ENCODE measurements around the gene PPP2R2C. TPM values are rescaled to one million over a fixed set of nuclear protein-coding genes. Genes with fewer than 3 reads are reported as not detected.
A peak's percentile ranks its signal among the peaks of the same experiment; 100 is the strongest.

Gene PPP2R2C
- total RNA-seq, 2 donors from 2014 or later = not detected

GRCh38 chr4:6293661-6294060, 178.8 kb downstream of the PPP2R2C start:
- H3K27ac Mint-ChIP-seq = no peak overlapping the region

DNA sequence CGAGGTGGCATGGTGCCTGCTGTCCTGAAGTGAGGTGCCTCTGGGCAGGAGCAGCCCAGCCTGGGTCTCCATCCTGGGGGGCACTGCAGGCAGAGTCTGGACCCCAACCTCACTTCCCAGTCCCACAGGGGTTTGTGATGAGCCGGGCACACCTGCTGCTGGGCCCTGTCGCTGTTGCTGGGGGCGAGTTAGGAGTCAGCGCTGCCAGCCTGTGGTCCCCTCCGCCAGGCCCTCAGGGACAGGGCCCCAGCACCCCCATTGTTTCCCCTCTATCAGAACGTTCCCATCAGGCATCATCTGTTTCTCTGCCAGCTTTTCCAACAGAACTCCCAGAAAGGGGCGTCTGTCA, 179.3 kb downstream of the PPP2R2C start:
- no peaks in the 10 kb centered on the region for H3K9me3 Mint-ChIP-seq
- ATAC-seq (replicated peaks in 1 of 2) (no peak), DNase-seq (no peak)
- no peaks in the 10 kb centered on the region for H3K36me3 Mint-ChIP-seq (ENCODE audit: insufficient read depth in 2 of 2)
- H3K27ac Mint-ChIP-seq = no peak overlapping the region
- no peaks in the 10 kb centered on the region for H3K4me1 Mint-ChIP-seq (ENCODE audit: low read depth)
- H3K4me3 Mint-ChIP-seq = no peak overlapping the region
- no peaks in the 10 kb centered on the region for H3K27me3 Mint-ChIP-seq (ENCODE audit: low read depth)

More at GRCh38 chr4:6293661-6294060, 178.8 kb downstream of the PPP2R2C start:
- H3K4me1 Mint-ChIP-seq (ENCODE audit: low read depth) = no peaks in the 10 kb centered on the region
- no peaks in the 10 kb centered on the region for H3K9me3 Mint-ChIP-seq
- no peak overlapping the region for H3K4me3 Mint-ChIP-seq
- DNase-seq = no peak
- no peaks in the 10 kb centered on the region for H3K36me3 Mint-ChIP-seq (ENCODE audit: insufficient read depth in 2 of 2)
- no peak for ATAC-seq (replicated peaks in 1 of 2)
- H3K27me3 Mint-ChIP-seq (ENCODE audit: low read depth) = no peaks in the 10 kb centered on the region

DNA sequence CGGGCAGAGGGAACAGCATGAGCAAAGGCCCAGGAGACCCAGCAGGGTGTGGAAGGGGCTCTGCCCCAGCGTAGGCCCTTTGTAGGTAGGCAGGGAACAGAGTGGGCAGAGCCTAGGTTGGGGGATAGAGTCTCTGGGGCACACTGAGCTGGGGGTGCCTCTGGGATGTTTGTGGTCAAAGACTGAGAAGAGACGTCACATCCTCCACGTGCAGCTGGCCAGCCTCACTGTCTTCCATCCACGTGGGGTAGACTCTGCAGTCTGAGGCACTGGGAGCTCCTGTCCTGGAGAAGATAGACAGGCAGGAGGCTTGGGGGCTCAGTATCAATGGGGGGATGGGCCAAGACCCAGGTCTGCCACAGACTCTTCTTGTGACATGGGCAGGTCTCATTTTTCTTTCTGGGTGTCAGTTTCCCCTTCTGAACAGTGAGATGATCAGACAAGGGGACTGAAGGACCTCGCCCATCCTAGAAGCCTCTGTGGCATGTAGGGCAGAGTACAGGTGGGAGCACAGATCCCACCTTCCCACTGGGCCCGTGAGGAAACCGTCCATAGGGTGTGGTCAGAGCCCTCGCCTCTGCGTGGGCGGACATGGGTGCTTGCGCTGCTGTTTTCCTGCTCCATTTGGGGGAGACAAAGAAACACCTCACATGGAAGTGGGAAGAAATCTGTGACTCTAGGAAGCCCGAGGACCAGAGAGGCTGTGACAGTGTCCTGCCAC, 179.9 kb downstream of the PPP2R2C start:
- no peaks in the 10 kb centered on the region for H3K36me3 Mint-ChIP-seq (ENCODE audit: insufficient read depth in 2 of 2)
- no peaks in the 10 kb centered on the region for H3K9me3 Mint-ChIP-seq
- DNase-seq = no peak
- no peaks in the 10 kb centered on the region for H3K4me1 Mint-ChIP-seq (ENCODE audit: low read depth)
- no peak for ATAC-seq (replicated peaks in 1 of 2)
- no peak overlapping the region for H3K4me3 Mint-ChIP-seq
- H3K27ac Mint-ChIP-seq = no peak overlapping the region
- no peaks in the 10 kb centered on the region for H3K27me3 Mint-ChIP-seq (ENCODE audit: low read depth)

GRCh38 chr4:6291784-6292297, 180.6 kb downstream of the PPP2R2C start:
- Mint-ChIP-seq H3K4me3 (no peak overlapping the region), H3K27ac (no peak overlapping the region), H3K9me3 (no peaks in the 10 kb centered on the region), H3K4me1 (ENCODE audit: low read depth) (no peaks in the 10 kb centered on the region), H3K27me3 (ENCODE audit: low read depth) (no peaks in the 10 kb centered on the region), H3K36me3 (ENCODE audit: insufficient read depth in 2 of 2) (no peaks in the 10 kb centered on the region)
- ATAC-seq (replicated peaks in 1 of 2) = no peak
- no peak for DNase-seq

GRCh38 chr4:6290769-6291547, 181.5 kb downstream of the PPP2R2C start:
- ATAC-seq (replicated peaks in 1 of 2) (no peak), DNase-seq (no peak)
- Mint-ChIP-seq H3K4me1 (ENCODE audit: low read depth) (no peaks in the 10 kb centered on the region), H3K27me3 (ENCODE audit: low read depth) (no peaks in the 10 kb centered on the region), H3K36me3 (ENCODE audit: insufficient read depth in 2 of 2) (no peaks in the 10 kb centered on the region), H3K4me3 (no peak overlapping the region), H3K27ac (no peak overlapping the region), H3K9me3 (no peaks in the 10 kb centered on the region)

DNA sequence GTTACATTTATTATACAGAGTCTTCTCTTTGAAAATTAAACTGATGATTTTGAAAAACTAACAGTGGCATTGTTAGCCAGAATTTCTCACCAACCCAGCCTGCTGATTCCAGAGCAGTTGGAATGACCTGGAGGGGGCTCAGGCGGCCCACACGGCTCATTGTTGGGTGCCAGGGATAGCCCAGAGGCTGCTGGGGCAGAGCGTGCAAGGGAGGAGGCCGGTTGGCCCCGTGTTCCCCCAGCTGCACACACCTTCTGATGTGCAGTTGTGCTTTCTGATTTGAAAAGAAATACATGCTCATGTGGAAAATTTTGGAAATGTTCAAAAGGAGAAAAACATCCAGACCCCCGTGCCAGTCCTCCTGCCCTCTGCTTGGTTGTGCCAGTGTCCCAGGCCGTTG, 182.2 kb downstream of the PPP2R2C start:
- Mint-ChIP-seq H3K9me3 (no peaks in the 10 kb centered on the region), H3K27ac (no peak overlapping the region), H3K4me3 (no peak overlapping the region), H3K27me3 (ENCODE audit: low read depth) (no peaks in the 10 kb centered on the region), H3K4me1 (ENCODE audit: low read depth) (no peaks in the 10 kb centered on the region), H3K36me3 (ENCODE audit: insufficient read depth in 2 of 2) (no peaks in the 10 kb centered on the region)
- no peak for DNase-seq
- ATAC-seq (replicated peaks in 1 of 2) = no peak

DNA sequence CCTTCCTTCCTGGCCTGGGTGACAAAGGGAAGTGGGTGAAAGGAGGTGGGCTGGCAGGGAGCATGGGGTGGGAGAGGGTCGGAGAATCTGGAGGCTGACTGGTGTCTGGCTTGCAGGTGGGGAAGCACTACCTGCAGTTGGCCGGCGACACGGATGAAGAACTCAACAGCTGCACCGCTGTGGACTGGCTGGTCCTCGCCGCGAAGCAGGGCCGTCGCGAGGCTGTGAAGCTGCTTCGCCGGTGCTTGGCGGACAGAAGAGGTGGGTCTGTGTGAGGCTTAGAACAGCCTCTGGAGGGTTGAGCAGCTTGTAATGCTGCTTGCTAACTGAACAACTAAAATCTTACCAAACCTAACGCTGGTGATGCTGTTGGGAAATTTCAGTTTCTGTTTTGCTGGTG, 183.5 kb downstream of the PPP2R2C start:
- no peak for ATAC-seq (replicated peaks in 1 of 2)
- H3K36me3 Mint-ChIP-seq (ENCODE audit: insufficient read depth in 2 of 2) = no peaks in the 10 kb centered on the region

DNA sequence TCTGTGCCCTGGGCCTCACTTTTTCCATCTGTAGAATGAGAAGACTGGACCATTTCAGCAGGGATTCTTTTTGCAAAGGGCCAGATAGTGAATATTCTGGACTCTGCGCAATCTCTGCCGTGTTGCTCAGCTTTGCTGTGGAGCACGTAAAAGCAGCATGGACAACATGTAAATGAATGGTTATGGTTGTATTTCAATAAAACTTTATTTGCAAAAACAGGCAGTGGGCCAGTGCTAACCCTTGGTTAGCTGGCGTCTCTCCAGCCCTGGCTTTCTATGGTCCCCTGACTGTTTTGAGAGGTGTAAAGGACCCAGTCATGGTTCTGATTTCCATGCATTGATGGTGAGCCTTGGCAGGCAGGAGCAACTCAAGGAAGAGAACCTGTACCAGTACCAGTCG, 184.1 kb downstream of the PPP2R2C start:
- ATAC-seq (replicated peaks in 1 of 2) = no peak
- Mint-ChIP-seq H3K36me3 (ENCODE audit: insufficient read depth in 2 of 2) (no peaks in the 10 kb centered on the region), H3K4me1 (ENCODE audit: low read depth) (no peaks in the 10 kb centered on the region), H3K9me3 (no peaks in the 10 kb centered on the region), H3K27me3 (ENCODE audit: low read depth) (no peaks in the 10 kb centered on the region), H3K4me3 (no peak overlapping the region), H3K27ac (no peak overlapping the region)
- DNase-seq = no peak

More for the DNA sequence above, 183.5 kb downstream of the PPP2R2C start:
- Mint-ChIP-seq H3K27me3 (ENCODE audit: low read depth) (no peaks in the 10 kb centered on the region), H3K4me1 (ENCODE audit: low read depth) (no peaks in the 10 kb centered on the region), H3K27ac (no peak overlapping the region), H3K9me3 (no peaks in the 10 kb centered on the region), H3K4me3 (no peak overlapping the region)
- no peak for DNase-seq

DNA sequence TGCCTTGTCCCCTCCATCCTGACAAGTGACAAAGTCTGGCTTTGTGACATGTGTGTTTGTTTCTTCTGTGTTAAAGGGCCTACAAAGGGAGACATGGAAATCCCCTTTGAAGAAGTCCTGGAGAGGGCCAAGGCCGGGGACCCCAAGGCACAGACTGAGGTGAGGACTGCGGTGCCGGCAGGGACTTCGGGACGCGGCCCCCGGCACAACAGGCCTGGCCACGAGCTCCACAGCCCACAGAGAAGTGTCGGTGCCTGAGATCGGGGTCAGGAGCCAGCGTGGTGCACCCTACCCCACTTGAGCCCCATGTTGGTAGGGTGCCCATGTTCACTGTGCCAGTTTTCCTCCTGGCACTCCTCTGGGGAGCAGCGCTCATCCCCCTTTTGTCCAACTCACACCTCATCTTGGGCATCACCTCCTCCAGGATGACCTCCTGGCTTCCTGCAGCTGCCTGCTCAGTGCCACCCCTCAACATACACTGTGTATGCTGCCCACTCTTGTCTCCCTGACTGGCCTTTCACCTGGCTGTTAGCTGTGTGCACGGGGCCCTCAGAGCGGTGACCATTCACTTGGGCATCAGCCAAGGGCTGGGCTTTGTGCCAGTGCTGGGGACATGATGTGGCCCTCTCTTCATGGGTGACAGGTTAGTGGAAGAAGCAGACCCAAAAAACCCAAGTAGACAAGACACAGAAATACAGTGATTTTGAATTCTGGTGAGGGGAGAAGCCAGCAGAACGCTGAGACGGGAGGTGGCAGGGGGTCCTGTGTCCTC, 185.2 kb downstream of the PPP2R2C start:
- H3K36me3 Mint-ChIP-seq (ENCODE audit: insufficient read depth in 2 of 2) = no peaks in the 10 kb centered on the region
- H3K4me3 Mint-ChIP-seq = no peak overlapping the region
- DNase-seq = no peak
- H3K4me1 Mint-ChIP-seq (ENCODE audit: low read depth) = no peaks in the 10 kb centered on the region
- ATAC-seq (replicated peaks in 1 of 2) = no peak
- no peaks in the 10 kb centered on the region for H3K9me3 Mint-ChIP-seq
- no peaks in the 10 kb centered on the region for H3K27me3 Mint-ChIP-seq (ENCODE audit: low read depth)
- no peak overlapping the region for H3K27ac Mint-ChIP-seq

- Mint-ChIP-seq H3K36me3 (ENCODE audit: insufficient read depth in 2 of 2) (no peaks in the 10 kb centered on the region), H3K27me3 (ENCODE audit: low read depth) (no peaks in the 10 kb centered on the region), H3K27ac (no peak overlapping the region), H3K9me3 (no peaks in the 10 kb centered on the region), H3K4me1 (ENCODE audit: low read depth) (peaks cover 6% of the 10 kb centered on the region), H3K4me3 (no peak overlapping the region)
- no peak for ATAC-seq (replicated peaks in 1 of 2)
- no peak for DNase-seq
Observed at GRCh38 chr4:6283282-6283681, 189.1 kb downstream of the PPP2R2C start.

GRCh38 chr4:6282314-6282771, 190.1 kb downstream of the PPP2R2C start:
- Mint-ChIP-seq H3K36me3 (ENCODE audit: insufficient read depth in 2 of 2) (no peaks in the 10 kb centered on the region), H3K27ac (no peak overlapping the region), H3K4me3 (no peak overlapping the region), H3K4me1 (ENCODE audit: low read depth) (peaks cover 6% of the 10 kb centered on the region), H3K9me3 (no peaks in the 10 kb centered on the region), H3K27me3 (ENCODE audit: low read depth) (no peaks in the 10 kb centered on the region)
- DNase-seq = no peak
- ATAC-seq (replicated peaks in 1 of 2) = no peak

DNA sequence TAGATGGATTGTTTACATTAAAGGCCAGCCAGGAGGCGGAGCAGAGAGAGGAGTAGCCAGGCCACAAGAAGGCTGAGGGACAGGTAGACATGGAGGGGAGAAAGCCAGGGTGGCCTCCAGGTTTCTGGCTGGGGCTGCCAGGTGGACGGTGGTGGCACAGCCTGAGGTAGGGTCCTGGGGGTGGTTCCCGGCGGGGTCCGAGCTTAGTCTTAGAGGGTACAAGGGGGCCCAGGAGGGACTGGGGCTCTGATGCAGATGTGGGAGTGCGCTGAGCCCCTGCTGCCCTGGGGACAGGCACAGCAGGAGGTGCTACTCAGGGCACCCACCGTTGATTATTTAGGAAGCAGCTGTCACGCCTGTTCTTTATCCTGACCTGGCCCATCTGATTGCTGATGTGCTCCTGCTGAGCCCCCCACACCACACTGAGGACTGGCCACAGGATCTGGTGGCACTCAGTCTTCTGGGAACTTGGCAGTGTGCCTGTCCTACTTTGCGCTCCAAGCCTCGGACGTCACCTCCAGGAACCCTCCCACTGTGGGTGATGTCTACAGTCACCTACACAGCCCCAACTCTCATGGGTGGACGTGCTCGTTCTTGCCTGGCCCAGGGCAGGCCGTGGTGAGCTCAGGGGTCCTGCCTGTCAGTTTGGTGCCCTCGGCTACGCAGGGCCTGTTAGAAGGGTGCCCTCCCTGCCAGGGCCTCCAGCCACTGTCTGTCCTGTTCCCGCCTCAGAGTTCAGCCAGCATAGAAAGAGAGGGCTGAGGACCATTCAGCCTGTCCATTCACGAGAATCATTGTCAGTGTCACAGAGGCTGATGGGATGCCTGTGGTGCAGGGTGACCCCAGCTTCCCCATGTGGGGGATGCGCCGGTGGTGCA, 190.7 kb downstream of the PPP2R2C start:
- Mint-ChIP-seq H3K9me3 (no peaks in the 10 kb centered on the region), H3K4me3 (no peak overlapping the region), H3K36me3 (ENCODE audit: insufficient read depth in 2 of 2) (no peaks in the 10 kb centered on the region), H3K27me3 (ENCODE audit: low read depth) (no peaks in the 10 kb centered on the region), H3K27ac (peak overlapping the region; percentile 12), H3K4me1 (ENCODE audit: low read depth) (peaks cover 6% of the 10 kb centered on the region)
- no peak for DNase-seq
- no peak for ATAC-seq (replicated peaks in 1 of 2)

All from activated T-cell treated with anti-CD3 and anti-CD28 coated beads, Interleukin-2, amount 50 U/mL, for 72 hours (primary cell).